ENCODE results near the gene MFN2. TPM values are rescaled to one million over a fixed set of nuclear protein-coding genes. Genes with fewer than 3 reads are reported as not detected.
"Not testable (repeated sequence)": the region's sequence is repeated elsewhere in the genome, so short reads cannot be mapped to it uniquely, and the experiment has no call there.

Gene MFN2
- polyA plus RNA-seq, 4 donors, result 61.6 to 70.2 (median 65.5) TPM

DNA sequence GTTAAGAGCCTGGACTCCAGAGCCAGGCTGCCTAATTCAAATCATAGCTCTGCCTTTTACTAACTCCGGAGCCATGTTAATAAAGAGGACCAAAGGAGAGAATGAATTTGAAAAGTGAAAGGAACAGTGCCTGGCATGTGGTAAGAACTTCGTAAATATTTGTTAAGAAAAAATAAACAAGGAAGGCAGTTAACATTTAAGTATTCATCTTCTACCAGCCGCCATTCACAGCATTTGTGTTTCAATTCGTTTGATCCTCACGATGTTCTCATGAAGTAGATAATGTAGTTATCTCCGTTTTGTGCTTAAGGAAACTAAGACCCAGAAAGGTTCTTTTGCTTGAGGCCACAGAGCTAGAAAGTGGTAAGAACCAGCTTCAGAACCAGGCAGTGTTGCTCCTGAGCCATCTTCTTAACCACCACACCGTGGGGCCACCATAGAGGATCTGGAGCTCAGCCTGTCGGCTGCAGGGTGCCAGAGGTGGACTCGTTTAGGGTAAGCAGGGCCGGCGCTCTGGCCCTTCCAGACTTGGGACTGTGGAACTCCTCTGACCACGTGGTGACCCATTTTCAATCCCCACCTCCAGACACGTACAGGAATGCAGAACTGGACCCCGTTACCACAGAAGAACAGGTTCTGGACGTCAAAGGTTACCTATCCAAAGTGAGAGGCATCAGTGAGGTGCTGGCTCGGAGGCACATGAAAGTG lies 11.9 kb downstream of the MFN2 start:
- no peak for DNase-seq (ENCODE audit: low read depth in 4 of 4, low spot score in 2 of 4)

DNA sequence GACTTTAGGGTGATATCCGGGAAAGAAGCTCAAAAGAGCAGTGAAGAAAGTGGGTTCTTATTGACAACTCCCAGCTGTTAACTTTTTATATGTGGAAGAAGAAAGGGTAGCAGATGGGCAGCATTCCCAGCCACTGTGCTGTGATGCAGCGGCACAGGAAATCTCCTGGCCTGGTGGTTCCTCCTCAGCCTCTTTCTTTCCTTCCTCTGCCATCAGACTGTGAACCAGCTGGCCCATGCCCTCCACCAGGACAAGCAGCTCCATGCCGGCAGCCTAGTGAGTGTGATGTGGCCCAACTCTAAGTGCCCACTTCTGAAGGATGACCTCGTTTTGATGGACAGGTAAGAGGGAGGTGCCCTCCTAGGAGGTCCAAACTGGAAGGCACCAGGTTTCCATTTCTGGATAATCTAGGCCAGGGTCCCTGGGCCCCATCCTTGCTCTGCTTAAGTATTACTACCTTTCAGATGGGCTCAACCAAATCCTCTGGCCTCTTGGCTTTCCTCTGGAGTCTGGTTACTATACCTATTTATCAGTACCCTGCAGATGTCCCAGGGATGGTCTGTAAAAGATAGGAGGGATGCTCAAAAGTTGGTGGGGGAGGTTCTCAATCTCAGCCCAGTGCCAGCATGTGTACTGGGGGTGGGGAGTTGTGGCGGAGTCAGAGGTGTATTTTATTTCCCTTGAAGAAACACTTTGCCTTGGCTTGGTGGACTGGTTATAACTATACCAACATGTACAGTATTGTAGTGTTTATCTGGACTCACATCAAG lies 17.0 kb downstream of the MFN2 start:
- DNase-seq (ENCODE audit: low read depth in 4 of 4, low spot score in 2 of 4), result no peak

GRCh38 chr1:11998636-11999035 lies 18.4 kb downstream of the MFN2 start:
- DNase-seq (ENCODE audit: low read depth in 4 of 4, low spot score in 2 of 4), result no peak

DNA sequence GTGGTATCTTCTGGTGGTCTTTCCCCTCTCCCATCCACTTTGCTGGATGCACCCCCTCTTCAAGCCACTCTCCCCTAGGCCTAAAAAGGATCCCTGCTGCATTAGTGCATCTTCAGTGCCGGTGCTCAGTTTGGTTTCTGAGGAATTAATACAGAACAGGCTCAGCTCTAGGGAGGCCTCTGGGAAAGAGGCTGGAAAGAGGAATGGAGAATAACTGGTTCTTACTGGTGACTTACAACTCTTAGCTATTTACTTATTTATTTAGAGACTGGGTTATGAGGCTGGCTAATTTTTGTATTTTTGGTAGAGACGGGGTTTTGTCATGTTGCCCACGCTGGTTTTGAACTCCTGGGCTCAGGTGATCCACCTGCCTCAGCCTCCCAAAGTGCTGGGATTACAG lies 19.0 kb downstream of the MFN2 start:
- no peak for DNase-seq (ENCODE audit: low read depth in 4 of 4, low spot score in 2 of 4)

- no peak for DNase-seq (ENCODE audit: low read depth in 4 of 4, low spot score in 2 of 4)
These were observed 21.1 kb downstream of the MFN2 start for GRCh38 chr1:12001249-12001917.

DNA sequence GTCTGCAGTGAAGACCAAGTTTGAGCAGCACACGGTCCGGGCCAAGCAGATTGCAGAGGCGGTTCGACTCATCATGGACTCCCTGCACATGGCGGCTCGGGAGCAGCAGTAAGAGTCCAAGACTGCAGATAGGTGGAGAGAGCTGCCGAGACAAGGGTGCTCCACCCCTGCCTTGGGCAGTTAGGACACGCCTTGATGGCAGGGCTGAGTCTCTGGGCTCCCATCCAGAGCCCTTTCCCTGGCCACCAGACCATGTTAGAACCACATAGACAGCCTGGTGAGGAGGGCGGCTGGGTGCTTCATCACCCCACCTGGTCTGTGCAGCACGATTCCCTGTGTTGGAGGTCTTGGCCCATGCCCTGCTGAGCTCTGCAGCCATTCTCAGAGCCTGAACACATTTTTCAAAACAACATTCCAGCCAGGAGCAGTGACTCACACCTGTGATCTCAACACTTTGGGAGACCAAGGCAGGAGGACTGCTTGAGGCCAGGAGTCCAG lies 21.8 kb downstream of the MFN2 start:
- no peak for DNase-seq (ENCODE audit: low read depth in 4 of 4, low spot score in 2 of 4)

- DNase-seq (ENCODE audit: low read depth in 4 of 4, low spot score in 2 of 4), result no peak
These were observed 23.5 kb downstream of the MFN2 start for GRCh38 chr1:12003762-12004161.

GRCh38 chr1:12005488-12006166 lies 25.4 kb downstream of the MFN2 start:
- DNase-seq (ENCODE audit: low read depth in 4 of 4, low spot score in 2 of 4), result no peak

GRCh38 chr1:12006167-12006921 lies 26.1 kb downstream of the MFN2 start:
- DNase-seq (ENCODE audit: low read depth in 4 of 4, low spot score in 2 of 4), result no peak

DNA sequence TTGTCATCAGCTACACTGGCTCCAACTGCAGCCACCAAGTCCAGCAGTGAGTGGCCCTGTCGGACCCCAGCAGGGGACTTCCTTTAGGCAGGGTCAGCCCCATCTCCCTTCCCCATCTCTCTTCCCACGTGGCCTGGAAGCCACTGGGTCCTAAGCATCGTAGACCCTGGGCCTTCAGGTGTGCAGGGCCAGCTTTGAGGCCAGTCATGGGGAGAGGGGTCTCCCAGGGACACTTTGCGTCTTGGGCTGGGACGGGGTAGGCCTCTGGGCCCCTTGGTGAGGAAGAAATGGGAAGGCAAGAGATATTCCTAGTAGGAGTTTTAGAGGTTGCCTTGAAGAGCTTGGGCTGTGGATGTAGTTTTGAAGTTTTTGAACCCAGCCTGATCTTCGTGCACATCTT lies 27.0 kb downstream of the MFN2 start:
- DNase-seq (ENCODE audit: low read depth in 4 of 4, low spot score in 2 of 4), result no peak

DNA sequence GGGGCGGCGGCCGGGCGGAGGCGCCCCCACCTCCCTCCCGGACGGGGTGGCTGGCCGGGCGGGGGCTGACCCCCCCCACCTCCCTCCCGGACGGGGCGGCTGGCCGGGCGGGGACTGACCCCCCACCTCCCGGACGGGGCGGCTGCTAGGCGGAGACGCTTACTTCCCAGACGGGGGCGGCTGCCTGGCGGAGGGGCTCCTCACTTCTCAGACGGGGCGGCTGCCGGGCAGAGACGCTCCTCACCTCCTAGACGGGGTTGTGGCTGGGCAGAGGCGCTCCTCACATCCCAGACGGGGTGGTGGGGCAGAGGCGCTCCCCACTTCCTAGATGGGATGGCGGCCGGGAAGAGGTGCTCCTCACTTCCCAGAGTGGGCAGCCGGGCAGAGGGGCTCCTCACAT lies 28.1 kb downstream of the MFN2 start:
- DNase-seq (ENCODE audit: low read depth in 4 of 4, low spot score in 2 of 4), result not testable (repeated sequence)

DNA sequence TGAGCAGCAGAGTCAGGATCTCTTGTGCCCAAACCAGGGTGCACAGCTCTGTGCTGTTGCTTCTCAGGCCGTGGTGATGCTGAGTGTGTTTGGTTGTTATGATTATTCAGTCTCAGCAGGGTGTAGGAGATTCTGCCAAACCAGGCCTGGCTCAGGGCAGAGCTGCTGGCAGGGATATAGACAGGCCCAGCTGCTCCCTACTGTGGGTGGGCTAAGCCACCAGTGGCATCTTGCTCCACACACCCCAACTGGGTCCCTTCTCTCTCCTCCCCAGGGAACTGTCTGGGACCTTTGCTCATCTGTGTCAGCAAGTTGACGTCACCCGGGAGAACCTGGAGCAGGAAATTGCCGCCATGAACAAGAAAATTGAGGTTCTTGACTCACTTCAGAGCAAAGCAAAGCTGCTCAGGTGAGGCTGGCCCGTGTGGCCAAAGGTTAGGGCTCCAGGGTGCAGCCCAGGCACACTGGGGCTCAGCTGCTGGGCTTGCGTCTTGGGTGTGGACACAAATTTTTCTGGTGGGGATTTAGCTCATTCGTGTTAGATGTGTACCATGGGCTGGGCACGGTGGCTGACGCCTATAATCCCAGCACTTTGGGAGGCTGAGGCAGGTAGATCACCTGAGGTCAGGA lies 29.2 kb downstream of the MFN2 start:
- no peak for DNase-seq (ENCODE audit: low read depth in 4 of 4, low spot score in 2 of 4)

- DNase-seq (ENCODE audit: low read depth in 4 of 4, low spot score in 2 of 4), result no peak
These were observed 30.7 kb downstream of the MFN2 start for GRCh38 chr1:12010746-12011570.

- DNase-seq (ENCODE audit: low read depth in 4 of 4, low spot score in 2 of 4), result no peak
These were observed 31.8 kb downstream of the MFN2 start for GRCh38 chr1:12011998-12012397.

DNA sequence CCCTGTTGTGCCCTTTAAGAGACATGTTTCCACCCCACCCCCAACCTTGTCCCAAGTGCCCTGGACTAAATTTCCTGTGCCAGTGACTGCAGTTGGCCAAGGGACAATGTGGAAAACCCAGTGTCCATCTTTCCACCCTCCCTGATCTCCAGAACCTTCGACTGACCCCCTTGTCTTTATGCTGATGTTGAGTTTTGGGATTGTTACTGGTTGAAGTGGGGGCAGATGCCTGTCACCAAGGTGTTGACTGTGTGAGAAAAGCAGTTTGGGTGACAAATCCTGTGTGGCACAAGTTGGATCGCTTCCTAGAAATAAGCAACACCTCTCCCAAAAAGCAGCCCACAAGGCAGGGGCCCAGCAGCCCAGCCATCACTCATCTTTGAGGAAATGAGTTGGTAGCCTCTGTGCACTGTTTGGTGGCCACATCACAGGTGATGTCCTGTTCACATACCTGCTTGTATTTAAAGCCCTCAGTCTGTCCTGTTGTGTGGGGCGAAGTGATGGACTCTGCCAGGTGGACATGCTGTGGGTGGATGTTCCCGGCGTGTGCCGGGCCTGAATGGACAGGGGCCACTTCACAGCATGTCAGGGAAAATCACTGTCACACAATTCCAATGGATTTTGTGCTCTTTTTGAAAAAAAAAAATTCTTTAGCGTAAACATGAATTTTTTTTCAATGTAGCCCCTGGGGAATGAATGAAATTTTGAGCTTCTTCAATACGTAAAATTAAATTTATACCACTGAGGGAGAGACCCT lies 32.5 kb downstream of the MFN2 start:
- DNase-seq (ENCODE audit: low read depth in 4 of 4, low spot score in 2 of 4), result no peak

GRCh38 chr1:12014141-12014991 lies 34.1 kb downstream of the MFN2 start:
- no peak for DNase-seq (ENCODE audit: low read depth in 4 of 4, low spot score in 2 of 4)

- no peak for DNase-seq (ENCODE audit: low read depth in 4 of 4, low spot score in 2 of 4)
These were observed 34.8 kb downstream of the MFN2 start for GRCh38 chr1:12015001-12015491.

Data from left renal cortex interstitium (tissue), 4 donors.